Mesothelial cell of epicardium (in vitro differentiated cells): Measurements from ENCODE around the gene PXN. TPM values are rescaled to one million over a fixed set of nuclear protein-coding genes. Genes with fewer than 3 reads are reported as not detected.

Experiments used
- DNase-seq, 2 experiments: peaks; one replicate each; pipeline ENCODE4 v3.0.0; 2021; ENCODE audit warnings: low spot score in 2 of 2; ENCODE audit not compliant: unreplicated experiment in 2 of 2
- H3K27ac Mint-ChIP-seq: 2 replicates; pipeline ENCODE4 v1.8.0; 2021; ENCODE audit warnings: mixed read lengths
- H3K27me3 Mint-ChIP-seq: 2 replicates; pipeline ENCODE4 v1.8.0; 2021; ENCODE audit warnings: low read depth, mixed read lengths
- H3K36me3 Mint-ChIP-seq: 2 replicates; pipeline ENCODE4 v1.8.0; 2021; ENCODE audit warnings: mixed read lengths
- H3K4me1 Mint-ChIP-seq: 2 replicates; pipeline ENCODE4 v1.8.0; 2021; ENCODE audit warnings: mixed read lengths
- H3K4me3 Mint-ChIP-seq: 2 replicates; pipeline ENCODE4 v1.8.0; 2021; ENCODE audit warnings: mild to moderate bottlenecking, moderate library complexity, mixed read lengths
- H3K9me3 Mint-ChIP-seq: 2 replicates; pipeline ENCODE4 v1.8.0; 2021; ENCODE audit warnings: mixed read lengths
- total RNA-seq: library from RNA; stranded (reverse); gene quantifications from 3 replicates; pipeline ENCODE4 v1.2.1, GENCODE V29; 2021
- TF ChIP-seq, protein P1 (sequence below): fragments of 200-600 bp; sonication (generic); IDR thresholded peaks from one replicate; pipeline ENCODE4 v1.5.0; 2021; ENCODE audit warnings: antibody characterized with exemption; ENCODE audit not compliant: unreplicated experiment

The PXN gene
- total RNA-seq, 1 donor from 2014 or later = 117 TPM

- H3K27ac Mint-ChIP-seq = peak overlapping the region; percentile 99
- DNase-seq = peak in 1 of 2 experiments; percentile 72
- TF ChIP-seq, protein P1, sequence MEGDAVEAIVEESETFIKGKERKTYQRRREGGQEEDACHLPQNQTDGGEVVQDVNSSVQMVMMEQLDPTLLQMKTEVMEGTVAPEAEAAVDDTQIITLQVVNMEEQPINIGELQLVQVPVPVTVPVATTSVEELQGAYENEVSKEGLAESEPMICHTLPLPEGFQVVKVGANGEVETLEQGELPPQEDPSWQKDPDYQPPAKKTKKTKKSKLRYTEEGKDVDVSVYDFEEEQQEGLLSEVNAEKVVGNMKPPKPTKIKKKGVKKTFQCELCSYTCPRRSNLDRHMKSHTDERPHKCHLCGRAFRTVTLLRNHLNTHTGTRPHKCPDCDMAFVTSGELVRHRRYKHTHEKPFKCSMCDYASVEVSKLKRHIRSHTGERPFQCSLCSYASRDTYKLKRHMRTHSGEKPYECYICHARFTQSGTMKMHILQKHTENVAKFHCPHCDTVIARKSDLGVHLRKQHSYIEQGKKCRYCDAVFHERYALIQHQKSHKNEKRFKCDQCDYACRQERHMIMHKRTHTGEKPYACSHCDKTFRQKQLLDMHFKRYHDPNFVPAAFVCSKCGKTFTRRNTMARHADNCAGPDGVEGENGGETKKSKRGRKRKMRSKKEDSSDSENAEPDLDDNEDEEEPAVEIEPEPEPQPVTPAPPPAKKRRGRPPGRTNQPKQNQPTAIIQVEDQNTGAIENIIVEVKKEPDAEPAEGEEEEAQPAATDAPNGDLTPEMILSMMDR = no peak
- peaks cover 86% of the 10 kb centered on the region for H3K4me1 Mint-ChIP-seq
- no peaks in the 10 kb centered on the region for H3K27me3 Mint-ChIP-seq
- no peaks in the 10 kb centered on the region for H3K36me3 Mint-ChIP-seq
- peak overlapping the region; percentile 53 for H3K4me3 Mint-ChIP-seq
- no peaks in the 10 kb centered on the region for H3K9me3 Mint-ChIP-seq
Measured at GRCh38 chr12:120229487-120230325, 35.8 kb downstream of the PXN start.

DNA sequence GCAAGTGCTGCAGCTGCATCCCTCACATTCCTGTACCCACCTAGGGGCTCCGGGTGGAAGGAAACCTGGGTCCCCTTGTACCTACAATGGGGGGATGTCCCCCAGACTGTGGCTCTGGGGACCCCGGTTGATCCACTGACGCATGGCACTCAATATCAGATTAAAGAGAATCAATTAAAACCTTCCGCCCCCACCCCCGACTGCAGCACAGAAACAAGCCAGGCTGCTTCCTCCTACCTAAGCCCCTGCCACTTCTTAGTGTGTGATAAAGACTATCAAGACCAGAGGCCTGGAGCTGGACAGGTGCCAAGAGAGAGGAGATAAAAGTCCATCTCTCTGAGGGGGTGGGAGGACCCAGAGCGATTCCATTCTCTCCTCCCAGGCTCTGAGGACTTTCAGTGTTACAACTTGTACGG, 36.5 kb downstream of the PXN start:
- H3K27me3 Mint-ChIP-seq = no peaks in the 10 kb centered on the region
- H3K4me3 Mint-ChIP-seq = peak overlapping the region; percentile 53
- H3K36me3 Mint-ChIP-seq = no peaks in the 10 kb centered on the region

DNA sequence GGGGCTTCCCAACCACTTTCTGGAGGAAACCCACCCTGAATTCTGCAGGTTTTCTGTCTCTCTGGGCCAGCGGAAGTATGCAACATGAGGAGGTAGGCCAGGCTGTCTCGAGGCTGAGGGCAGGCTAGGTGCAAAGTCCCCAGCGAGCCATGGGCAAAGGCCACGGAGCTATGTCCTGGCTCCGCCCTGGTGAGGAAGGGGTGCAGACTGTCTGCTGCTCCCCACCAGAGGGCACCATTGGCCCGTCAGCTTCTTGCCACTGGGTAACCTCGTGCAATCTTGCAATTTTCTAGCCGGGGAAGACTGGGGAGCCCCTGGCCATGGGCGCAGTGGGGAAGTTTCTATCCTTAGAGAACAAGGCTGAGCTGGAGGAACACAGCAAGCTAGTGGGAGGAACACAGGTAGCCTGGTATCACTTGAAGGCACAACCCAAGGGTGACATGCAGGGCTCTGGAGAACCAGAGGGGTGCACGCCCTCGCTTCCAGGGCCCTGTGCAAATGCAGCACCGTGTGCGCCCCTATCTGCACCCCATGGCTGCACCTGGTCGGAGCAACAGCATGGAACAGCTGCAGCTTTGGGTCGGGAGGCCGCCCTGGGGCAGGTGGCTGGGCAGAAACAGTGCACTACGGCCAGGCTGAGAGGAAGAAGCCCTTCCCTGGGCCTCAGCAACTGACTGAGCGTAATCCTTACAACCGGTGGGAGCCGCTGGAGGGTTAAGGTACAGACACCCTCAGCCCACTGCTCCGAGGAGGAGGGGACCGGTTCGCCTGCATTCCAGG, 37.0 kb downstream of the PXN start:
- Mint-ChIP-seq H3K4me1 (peaks cover 77% of the 10 kb centered on the region), H3K27me3 (no peaks in the 10 kb centered on the region), H3K4me3 (peak overlapping the region; percentile 53), H3K27ac (peak overlapping the region; percentile 99), H3K36me3 (no peaks in the 10 kb centered on the region), H3K9me3 (no peaks in the 10 kb centered on the region)
- TF ChIP-seq, protein P1 = peak; percentile 84
- DNase-seq = peak; percentile 87 to 92

More for the DNA sequence above, 36.5 kb downstream of the PXN start:
- Mint-ChIP-seq H3K9me3 (no peaks in the 10 kb centered on the region), H3K4me1 (peaks cover 83% of the 10 kb centered on the region), H3K27ac (peak overlapping the region; percentile 99)
- peak; percentile 82 for DNase-seq
- TF ChIP-seq, protein P1 = no peak

GRCh38 chr12:120228041-120228290, 37.6 kb downstream of the PXN start:
- Mint-ChIP-seq H3K27me3 (no peaks in the 10 kb centered on the region), H3K4me3 (no peak overlapping the region), H3K9me3 (no peaks in the 10 kb centered on the region)

DNA sequence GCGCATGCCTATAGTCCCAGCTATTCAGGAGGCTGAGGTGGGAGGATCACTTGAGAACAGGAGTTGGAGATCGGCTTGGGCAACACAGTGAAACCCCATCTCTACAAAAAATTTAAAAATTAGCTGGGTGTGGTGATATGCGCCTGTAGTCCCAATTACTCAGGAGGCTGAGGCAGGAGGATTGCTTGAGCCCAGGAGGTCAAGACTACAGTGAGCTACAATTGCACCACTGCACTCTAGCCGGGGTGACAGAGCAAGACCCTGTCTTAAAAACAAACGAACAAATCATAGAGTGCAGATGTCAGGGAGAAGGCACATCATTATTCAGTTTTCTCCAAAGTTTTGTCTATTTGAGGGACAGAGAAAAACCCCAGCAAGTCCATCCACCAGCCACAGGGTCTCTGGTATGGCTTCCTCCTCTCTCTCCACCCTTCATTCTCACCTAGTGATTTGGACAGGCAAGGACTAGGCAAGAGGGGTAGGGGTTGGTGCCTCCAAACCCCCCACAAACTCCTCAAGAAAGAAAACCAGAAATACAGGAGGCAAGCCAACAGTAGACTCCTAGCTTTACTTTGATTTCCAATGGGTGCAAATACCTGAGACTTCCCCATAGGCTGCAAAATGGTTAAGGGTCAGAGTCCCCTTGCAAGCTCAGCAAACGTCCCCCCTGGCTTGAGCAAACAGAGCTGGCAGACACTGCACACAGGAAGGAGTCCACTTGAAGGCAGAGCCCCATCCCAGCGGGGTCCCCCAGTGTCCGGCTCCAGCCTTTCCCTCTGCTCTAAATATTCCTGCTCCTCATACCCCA, 38.1 kb downstream of the PXN start:
- Mint-ChIP-seq H3K36me3 (peaks cover 6% of the 10 kb centered on the region), H3K4me3 (no peak overlapping the region), H3K27me3 (no peaks in the 10 kb centered on the region), H3K27ac (peak overlapping the region; percentile 99), H3K9me3 (no peaks in the 10 kb centered on the region), H3K4me1 (peaks cover 67% of the 10 kb centered on the region)
- TF ChIP-seq, protein P1 = no peak
- DNase-seq = no peak

More at GRCh38 chr12:120228041-120228290, 37.6 kb downstream of the PXN start:
- no peak for DNase-seq
- Mint-ChIP-seq H3K36me3 (peaks cover 3% of the 10 kb centered on the region), H3K27ac (peak overlapping the region; percentile 99), H3K4me1 (peaks cover 72% of the 10 kb centered on the region)
- TF ChIP-seq, protein P1 = no peak
